Measurements from ENCODE around the gene SLC37A3.
A peak's percentile ranks its signal among the peaks of the same experiment; 100 is the strongest.
"Not testable (repeated sequence)": the region's sequence is repeated elsewhere in the genome, so short reads cannot be mapped to it uniquely, and the experiment has no call there.

SLC37A3 gene

DNA sequence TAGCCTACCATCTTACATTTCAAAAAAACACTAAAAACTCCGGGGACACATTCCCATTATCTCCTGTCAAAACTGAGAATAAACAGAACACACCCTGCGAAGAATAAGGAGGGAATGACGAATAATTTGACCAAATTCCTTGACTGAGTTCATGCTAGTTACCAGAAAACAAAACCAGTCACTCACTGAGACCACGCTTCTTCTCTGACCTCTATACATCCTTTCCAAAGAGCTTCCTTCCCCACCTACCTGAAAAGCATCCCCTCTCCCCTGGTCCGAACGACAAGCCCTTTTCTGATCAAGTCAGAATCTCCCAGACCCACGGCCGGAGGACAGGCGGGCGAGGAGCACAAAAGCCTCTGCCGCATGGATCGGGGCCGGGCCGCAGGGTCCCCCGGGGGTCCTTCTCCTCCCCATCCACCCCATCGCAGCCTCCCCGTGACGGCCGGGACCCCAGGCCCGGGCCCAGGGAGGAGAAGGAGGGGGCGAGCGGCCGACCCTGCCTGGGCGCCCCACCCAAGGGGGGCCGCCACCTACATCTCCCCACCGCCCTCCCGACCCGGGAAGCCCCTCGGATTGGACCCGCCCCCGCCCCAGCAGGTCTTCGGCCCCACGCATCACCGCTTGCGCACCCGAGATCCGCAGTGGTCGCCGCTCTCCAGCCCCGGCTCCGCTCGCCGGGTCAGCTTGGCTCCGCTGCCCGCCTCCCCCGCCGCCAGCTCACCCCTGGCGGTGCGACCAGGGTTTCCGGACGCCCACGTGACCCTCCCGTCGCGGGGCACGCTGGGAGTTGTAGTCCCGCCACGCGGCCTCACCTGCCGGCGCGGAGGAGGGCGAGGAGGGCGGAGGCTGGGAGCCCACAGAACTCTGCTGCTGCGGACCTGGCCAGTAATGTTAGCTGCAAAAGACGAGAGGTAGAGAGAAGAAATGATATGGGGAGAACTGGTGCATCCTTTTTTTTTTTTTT, at the start of gene SLC37A3:
Gene SLC37A3, minus strand, starts transcription at position 747 of the 967 bp plus-strand sequence. CDS start 16,004 bp downstream, outside the sequence.
- peak; percentile 98 for DNase-seq (ENCODE audit: low spot score)

DNA sequence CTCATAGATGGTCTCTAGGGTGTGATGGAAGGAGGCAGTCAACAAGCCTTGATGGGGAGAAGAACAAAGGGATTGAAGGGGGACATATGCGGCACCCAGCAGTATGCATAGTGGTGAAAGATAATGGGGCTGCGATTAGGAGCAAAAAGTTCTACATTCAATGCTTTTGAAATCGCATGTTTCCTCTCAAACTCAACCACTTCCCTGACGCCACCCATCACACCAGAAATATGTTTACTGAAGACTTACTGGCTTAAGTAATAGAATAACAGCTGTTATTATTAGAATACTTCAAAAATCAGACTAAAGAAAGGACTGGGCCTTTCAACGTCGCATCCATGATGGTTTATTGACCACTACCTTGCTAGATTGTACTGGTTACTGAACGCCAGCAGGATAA, 49.5 kb upstream of the SLC37A3 start:
- no peak for DNase-seq (ENCODE audit: low spot score)

DNA sequence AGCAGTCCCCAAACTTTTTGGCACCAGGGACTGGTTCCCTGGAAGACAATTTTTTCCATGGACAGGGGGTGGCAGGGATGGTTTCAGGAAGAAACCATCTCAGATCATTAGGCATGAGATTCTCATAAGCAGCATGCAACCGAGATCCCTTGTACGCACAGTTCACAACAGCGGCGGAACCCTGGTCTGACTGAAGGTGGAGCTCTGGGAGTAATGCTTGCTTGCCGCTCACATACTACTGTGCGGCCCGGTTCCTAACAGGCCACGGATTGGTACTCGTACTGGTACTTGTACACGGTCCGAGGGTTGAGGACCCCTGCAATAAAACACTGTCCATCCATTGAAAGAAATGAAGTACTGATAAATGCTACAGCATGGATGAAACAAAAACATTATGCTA, 48.1 kb upstream of the SLC37A3 start:
- DNase-seq (ENCODE audit: low spot score) = no peak

DNA sequence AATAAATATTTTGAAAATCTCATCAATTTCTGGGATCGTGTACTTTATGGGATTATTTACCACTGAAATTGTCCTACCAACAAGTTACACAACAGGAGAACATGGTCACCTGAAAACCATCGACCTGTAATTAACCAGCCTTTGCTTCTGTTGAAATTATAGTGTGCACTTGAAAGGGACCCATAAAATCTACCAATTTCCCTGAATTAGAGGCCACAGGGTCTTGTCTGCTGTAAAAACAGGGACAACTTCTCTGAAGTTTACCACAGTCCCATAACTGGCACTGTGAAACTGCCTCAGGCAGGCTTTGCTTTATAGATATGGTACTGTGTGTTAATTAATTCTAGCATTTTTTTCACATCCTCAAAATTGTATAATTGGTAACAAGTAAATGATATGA, 43.2 kb upstream of the SLC37A3 start:
- no peak for DNase-seq (ENCODE audit: low spot score)

GRCh38 chr7:140440593-140440992, 42.3 kb upstream of the SLC37A3 start:
- DNase-seq (ENCODE audit: low spot score) = no peak

- no peak for DNase-seq (ENCODE audit: low spot score)
Measured at GRCh38 chr7:140439359-140439758, 41.0 kb upstream of the SLC37A3 start.

- peak; percentile 35 for DNase-seq (ENCODE audit: low spot score)
Measured at GRCh38 chr7:140435252-140435895, 37.0 kb upstream of the SLC37A3 start.

DNA sequence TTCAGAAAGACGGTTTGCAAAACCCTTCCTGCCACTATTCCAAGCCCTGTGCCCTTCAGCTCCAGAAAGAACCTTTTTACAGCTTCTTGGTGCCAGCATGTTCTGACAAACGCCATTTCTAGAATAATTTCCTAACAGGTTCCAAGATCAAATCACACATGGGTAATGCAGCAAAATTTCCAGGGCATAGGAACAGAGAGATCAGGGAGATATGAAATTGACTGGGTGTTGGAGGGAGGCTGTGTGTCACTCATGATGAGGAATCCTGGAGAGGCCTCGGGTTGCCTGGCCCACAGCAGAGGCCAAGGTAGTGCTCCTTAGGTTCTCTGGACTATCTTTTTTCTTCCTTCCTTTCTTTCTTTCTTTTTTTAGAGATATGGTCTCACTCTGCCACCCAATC, 35.1 kb upstream of the SLC37A3 start:
- no peak for DNase-seq (ENCODE audit: low spot score)

GRCh38 chr7:140426130-140426529, 27.8 kb upstream of the SLC37A3 start:
- DNase-seq (ENCODE audit: low spot score) = no peak

DNA sequence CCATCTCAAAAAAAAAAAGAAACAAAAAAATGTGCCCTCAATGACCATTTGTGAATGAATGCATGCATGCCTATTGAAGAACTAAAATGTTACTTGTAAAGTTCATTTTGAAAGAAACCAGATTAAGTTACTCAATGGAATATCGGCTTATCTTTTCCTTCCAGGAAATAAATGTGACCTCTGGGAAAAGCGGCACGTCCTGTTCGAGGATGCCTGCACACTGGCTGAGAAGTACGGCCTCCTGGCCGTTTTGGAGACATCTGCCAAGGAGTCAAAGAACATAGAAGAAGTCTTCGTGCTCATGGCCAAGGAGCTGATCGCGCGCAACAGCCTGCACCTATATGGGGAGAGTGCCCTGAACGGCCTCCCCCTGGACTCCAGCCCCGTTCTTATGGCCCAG, 27.4 kb upstream of the SLC37A3 start:
- DNase-seq (ENCODE audit: low spot score) = no peak

DNA sequence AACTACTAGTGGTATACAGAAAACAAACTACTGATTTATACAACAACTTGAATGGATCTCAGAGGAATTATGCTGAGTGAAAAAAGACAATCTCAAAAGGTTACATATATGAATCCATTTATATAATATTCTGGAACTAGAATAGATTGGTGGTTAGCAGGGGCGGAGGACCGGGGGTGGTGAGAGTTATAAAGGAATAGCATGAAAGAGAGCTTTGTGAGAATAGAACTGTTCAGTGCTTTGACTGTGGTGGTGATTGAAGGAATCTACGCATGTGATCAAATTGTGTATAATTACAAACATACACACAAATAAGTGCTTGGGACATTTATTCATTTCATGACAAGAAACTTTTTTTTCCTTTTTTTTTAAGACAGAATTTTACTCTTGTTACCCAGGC, 25.2 kb upstream of the SLC37A3 start:
- no peak for DNase-seq (ENCODE audit: low spot score)

- no peak for DNase-seq (ENCODE audit: low spot score)
Measured at GRCh38 chr7:140421521-140421920, 23.2 kb upstream of the SLC37A3 start.

DNA sequence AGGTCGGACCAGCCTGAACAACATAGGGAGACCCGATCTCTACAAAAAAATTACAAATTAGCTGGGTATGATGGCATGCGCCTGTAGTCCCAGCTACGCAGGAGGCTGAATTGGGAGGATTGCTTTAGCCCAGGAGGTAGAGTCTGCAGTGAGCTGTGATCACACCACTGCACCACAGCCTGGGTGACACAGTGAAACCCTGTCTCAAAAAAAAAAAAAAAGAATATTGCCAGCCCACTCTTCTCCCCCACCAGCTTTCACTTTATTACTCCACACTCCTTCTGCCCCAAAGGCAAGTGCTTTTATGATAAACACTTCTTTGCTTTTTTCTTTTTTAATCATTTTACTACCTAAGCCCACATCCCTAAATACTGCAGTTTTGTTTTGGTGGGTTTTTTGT, 20.3 kb upstream of the SLC37A3 start:
- DNase-seq (ENCODE audit: low spot score) = no peak

GRCh38 chr7:140418156-140418472, 19.8 kb upstream of the SLC37A3 start:
- not testable (repeated sequence) for DNase-seq (ENCODE audit: low spot score)

GRCh38 chr7:140417456-140418155, 19.3 kb upstream of the SLC37A3 start:
- no peak for DNase-seq (ENCODE audit: low spot score)

DNA sequence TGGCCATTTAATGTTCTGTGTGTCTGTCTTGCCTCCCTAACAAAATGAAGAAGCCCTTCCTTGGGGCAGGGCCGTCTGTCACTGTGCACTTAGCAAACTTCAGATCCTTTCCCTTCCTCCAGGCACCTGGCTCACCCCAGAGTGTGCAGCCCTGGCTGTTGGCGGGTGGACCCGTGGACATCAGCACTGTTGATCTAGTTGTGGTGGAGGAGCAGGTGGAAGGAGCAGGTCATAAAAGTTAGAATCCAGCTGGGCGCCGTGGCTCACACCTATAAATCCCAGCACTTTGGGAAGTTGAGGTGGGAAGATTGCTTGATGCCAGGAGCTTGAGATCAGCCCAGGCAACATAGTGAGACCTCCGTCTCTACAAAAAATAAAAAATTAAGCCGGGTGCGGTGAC, 18.2 kb upstream of the SLC37A3 start:
- DNase-seq (ENCODE audit: low spot score) = no peak

DNA sequence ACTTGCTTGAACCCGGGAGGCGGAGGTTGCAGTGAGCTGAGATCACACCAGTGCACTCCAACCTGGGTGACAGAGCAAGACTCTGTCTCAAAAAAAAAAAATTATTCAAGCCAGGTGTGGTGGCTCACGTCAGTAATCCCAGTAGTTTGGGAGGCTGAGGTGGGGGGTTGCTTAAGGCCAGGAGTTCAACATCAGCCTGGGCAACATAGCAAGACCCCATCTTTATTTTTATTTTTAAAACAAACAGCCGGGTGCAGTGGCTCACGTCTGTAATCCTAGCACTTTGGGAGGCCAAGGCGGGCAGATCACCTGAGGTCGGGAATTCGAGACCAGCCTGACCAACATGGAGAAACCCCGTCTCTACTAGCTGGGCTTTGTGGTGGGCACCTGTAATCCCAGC, 17.5 kb upstream of the SLC37A3 start:
- DNase-seq (ENCODE audit: low spot score) = not testable (repeated sequence)

DNA sequence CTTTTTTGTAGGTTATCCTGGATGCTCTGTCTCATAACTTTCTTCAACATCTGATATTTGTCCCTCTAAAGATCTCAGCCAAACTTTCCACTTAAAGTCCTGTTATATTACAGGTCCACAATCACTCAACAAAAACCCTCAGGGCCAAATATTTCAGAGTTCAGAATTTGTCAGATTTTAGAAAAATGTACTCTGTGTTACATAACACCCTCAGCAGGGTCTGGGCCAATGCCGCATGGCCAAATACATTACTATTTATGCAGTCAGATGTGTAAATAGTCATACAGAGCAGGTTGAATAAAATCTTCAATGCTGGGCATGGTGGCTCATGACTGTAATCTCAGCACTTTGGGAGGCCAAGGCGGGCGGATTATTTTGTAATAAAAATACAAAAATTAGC, 17.0 kb upstream of the SLC37A3 start:
- no peak for DNase-seq (ENCODE audit: low spot score)

DNA sequence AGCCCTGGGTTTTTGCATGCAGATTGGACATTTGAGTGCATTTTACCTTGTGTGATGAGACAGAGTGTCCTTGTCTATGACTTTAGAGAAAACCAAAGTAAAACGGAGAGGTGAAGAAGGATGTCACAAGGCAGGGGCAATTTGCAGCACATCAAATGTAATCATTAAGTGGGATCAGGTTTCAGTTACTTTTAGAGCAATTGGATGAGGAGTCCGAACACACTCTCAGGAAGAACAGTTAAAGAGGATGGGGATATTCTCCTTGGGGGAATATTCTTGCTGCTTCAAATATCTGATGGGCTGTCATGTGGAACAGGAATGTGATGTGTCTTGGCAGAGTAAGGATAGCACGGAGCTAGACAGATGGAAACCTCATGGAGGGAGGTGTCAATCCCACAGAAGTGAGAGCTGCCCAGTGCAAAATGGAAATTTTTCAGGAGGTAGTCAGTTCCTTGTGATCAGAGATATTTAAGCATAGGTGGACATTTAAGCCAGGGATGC, 6.3 kb upstream of the SLC37A3 start:
- no peak for DNase-seq (ENCODE audit: low spot score)

DNA sequence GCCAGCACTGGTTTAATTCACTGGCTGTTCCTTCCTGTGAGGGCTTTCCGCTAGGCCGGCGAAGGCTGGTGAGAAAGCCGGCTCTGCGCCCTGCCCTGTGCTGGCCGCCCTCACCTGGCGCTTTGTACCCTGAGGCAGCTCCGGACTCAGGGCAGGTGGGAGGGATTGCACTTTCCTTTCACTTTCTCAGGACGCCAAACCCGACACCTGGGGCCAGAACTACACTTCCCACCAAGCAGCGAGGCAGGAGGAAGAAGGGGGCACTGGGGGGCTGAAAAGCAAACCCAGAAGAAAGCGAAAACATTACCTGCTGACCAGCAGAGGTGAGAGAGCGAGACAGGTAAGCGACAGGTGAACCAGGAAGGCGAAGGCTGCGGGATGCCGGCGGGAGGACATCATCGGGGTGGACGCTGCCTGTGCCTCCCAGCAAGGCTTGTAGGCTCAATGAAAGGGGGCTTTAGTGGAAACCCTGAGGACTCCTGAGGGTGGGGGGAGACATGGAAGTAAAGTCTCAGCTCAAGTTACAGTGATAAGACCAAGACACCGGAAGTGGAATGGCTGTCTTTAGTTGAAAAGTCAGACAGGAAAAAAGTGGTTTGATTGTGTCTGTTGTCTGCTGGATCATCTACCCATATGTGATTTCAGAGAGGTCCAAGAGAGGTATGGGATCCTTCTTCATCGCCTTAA, 5.7 kb upstream of the SLC37A3 start, which contains the start of gene RAB19:
Gene RAB19, plus strand, starts transcription at position 181 of the 687 bp plus-strand sequence. CDS start 3,589 bp downstream, outside the sequence.
- DNase-seq (ENCODE audit: low spot score) = no peak

GRCh38 chr7:140402178-140402835, 4.0 kb upstream of the SLC37A3 start:
- DNase-seq (ENCODE audit: low spot score) = peak; percentile 27
